Jurkat, Clone E6-1 (cell line): ENCODE results near the gene MPDZ.

Experiments
- DNase-seq: peaks from one replicate; pipeline ENCODE4 v3.0.0-alpha.2; 2011; ENCODE audit warnings: low read depth, low spot score
- H3K4me3 ChIP-seq: 2 replicates; pipeline ENCODE4 v1.5.1; 2011; ENCODE audit warnings: mild to moderate bottlenecking, low read length, control low read depth, moderate library complexity

The MPDZ gene

DNA sequence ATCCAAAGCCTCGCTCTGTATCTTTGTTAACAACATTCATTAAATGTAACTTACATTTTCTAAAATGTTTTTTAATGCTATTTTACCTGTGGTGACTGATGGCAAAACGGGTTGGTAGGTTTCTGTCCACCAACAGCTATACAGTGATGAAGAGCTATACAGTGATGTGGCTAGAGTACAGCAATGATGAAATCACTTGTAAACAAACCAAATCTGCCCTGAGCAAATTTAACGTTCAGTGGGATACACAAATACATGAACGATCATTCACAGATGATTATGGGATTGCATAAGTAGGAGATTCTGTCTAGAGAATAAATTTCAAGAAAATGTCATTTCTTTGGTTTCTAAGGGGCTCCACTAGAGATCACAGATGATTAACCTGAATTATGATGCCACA lies 132.7 kb downstream of the MPDZ start:
- no peak overlapping the region for H3K4me3 ChIP-seq
- DNase-seq: no peak

GRCh38 chr9:13145340-13145739 lies 134.2 kb downstream of the MPDZ start:
- no peak overlapping the region for H3K4me3 ChIP-seq
- DNase-seq: no peak

DNA sequence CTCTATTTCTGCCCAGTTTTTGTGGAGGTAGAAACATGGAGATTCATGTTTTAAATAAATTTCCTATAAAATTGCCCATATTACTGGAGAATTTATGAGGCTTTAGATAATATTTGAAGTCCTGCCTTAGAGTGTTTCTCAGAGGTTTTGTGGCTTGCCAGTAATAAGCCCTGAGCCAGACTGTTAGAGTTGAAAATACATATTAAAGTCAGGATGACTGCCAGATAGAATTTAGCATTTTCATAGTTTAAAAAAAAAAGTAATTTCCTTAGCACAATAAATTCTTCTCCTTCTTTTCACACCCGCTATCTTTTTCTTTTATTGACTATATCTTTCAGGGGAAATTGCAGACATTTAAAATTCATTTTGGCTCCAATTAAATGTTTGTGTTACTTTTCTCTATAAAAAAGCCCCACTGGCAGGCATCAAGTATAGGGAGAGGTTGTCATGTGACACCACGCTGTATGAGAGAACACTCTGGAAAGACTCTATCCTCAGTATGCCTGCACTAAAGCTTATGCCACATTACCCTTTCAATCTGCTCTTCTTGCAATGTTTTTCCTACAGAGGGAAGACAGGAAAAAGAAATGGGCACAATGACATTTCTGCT lies 135.2 kb downstream of the MPDZ start:
- no peak overlapping the region for H3K4me3 ChIP-seq
- DNase-seq: no peak

DNA sequence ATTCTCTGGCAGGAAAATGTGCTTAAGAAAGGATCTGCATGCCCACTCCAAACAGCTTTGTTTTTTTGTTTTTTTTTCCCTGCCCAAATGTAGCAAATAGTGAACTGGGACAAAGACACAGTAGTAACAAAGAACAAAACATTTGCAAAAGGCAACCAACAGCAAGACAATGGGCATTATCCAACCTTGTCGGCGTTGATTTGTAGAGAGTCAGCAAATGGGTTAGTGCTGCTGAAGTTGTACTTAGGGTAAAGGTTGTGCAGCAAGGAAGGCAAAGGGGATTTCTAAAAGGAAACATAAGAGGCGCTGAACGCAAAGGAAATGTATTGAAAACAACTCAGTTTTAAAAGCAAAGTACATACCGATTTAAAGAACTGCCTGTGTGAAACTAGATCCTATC lies 136.2 kb downstream of the MPDZ start:
- no peak for DNase-seq

DNA sequence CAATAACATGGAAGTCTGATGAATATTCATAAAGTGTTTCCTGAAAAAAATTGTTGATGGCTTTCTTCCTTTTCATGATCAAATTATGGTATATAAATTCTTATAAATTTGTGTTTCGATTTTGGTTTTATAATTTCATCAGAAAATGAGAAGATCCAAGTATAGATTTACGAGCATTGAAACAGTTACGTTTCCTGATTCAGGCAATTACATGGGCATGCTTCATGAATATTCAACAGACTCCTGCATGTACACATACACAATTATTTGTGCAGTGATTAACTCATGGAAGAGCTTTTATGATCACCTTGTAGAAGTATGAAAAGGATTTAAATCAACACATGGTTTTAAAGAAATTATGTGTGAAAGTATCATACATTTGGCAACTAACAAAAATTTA lies 136.7 kb downstream of the MPDZ start:
- DNase-seq: no peak

More for the DNA sequence above, 136.2 kb downstream of the MPDZ start:
- no peak overlapping the region for H3K4me3 ChIP-seq

DNA sequence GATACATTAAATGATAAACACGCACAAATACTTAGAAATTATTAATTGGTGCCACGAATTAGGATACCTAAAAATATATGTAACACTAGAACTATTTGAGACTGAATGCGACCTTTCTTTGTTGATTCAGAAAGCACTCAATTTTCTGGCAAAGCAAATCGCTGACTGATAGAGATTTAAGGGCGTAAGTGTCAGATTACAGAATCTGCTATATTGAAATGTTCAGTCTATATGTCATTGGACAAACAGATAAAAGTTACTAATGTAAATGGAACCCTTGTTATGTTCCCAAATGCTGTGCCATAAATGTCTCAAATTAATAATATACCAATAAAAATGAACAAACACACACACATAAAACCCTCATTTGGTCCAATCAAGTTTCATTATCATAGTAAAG lies 137.9 kb downstream of the MPDZ start:
- DNase-seq: no peak

More for the DNA sequence above, 136.7 kb downstream of the MPDZ start:
- H3K4me3 ChIP-seq: no peak overlapping the region

DNA sequence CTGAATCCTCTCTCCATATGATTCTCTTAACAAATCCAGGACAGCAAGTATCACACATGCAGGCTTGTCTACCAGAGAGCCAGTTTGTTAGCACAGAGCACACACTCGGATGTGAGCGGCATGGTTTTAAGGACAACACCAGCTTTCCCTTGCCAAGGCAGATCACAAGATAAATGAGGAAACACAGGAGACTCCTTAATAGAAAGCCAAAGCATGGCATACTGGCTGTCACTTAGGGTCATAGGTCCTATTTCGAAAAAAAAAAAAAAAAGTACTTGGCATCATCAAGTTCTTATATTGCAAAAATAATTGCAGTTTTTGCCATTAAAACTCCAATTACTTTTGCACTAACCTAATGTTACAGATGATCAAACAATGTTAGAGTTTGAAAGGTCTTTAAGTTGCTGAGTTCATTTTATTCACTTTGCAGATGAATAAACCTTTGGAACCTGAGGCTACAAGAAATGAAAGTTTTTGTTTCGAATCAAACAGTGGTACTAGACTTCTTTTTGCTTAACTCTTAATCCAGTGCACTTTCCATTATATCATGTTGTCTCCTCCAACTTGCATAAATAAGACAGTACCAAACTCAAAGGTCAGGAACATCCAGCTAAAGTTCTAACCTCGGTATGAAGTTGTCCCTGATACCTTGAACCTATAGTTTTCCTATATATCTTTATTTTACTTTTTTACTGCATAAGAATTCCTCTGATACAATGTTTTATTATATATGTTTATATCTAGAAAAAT lies 138.5 kb downstream of the MPDZ start:
- H3K4me3 ChIP-seq: no peak overlapping the region
- no peak for DNase-seq

More for the DNA sequence above, 137.9 kb downstream of the MPDZ start:
- no peak overlapping the region for H3K4me3 ChIP-seq

DNA sequence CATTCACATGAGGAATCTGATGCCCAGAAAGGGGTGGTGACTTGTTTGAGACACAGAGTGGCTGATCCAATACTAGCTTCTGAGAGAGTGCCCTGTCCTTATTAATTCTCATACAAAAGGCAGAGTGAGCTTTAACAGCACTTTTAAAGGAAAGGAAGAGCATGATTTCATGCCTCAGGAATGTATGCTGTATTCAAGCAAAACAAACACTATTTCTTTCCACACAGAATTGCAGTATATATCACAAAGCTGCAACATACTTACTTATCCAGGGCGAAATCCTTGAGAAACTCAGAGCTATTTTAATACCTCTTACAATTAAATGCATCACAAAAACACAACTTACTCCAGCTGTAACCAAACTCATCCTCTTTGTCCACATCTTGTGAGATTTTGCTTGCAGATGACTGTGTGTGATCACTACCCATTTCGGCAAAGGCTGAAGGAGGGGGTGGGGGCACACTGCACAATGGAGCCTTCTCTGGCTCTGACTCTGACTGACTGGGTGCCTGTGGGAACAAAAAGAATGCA lies 139.8 kb downstream of the MPDZ start:
- no peak overlapping the region for H3K4me3 ChIP-seq
- DNase-seq: no peak

- no peak overlapping the region for H3K4me3 ChIP-seq
- DNase-seq: no peak
These were observed 142.1 kb downstream of the MPDZ start for GRCh38 chr9:13137426-13137825.

GRCh38 chr9:13131991-13132390 lies 147.5 kb downstream of the MPDZ start:
- DNase-seq: no peak
- H3K4me3 ChIP-seq: no peak overlapping the region

- no peak for DNase-seq
- H3K4me3 ChIP-seq: no peak overlapping the region
These were observed 148.1 kb downstream of the MPDZ start for GRCh38 chr9:13131416-13131815.

DNA sequence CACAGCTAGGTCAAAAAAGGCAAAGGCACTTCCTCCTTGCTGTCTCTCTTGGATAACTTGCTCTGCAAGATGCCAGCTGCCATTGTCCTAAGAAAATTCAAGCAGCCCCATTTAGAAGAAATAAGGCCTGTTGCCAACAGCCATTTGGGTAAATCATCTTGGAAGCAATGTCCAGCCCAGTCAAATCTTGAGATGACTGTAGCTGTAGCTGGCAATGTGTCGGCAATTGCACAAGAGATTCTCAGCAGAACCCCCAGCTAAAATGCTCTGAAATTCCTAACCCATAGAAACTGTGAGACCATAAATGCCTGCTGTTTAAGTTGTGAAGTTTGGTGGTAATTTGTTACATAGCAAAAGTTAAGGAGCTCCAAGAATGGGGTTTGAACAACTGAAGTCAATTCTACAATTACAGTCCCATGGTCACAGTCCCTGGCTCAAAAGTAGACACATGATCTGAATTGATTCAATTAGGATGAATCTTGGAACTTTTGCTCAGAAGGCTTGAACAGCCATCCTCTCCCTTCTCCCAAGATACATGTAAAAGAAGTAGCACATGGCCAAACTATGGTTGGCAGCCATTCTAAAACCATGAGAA lies 151.1 kb downstream of the MPDZ start:
- no peak overlapping the region for H3K4me3 ChIP-seq
- DNase-seq: no peak

DNA sequence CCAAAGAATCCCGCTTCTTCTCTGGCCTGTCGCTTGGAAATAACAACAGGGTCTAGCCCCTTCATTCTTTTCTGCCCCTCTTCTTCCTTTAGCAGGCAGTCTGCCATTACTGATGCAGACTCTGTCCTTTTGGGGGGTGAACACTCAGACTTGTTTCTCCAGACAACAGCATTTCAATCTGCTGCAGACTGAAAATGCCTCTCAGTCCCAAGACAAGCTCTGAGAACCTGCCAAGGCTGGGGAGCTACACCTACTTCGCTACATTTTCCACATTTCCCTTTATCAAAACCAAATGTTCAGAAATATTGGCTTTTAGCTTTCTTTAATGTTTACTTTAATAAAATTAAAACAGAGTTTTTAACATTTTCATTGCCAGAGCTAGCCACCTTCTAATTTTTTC lies 152.4 kb downstream of the MPDZ start:
- DNase-seq: no peak
- no peak overlapping the region for H3K4me3 ChIP-seq

GRCh38 chr9:13125261-13125660 lies 154.2 kb downstream of the MPDZ start:
- no peak for DNase-seq
- H3K4me3 ChIP-seq: no peak overlapping the region

- DNase-seq: no peak
- H3K4me3 ChIP-seq: no peak overlapping the region
These were observed 156.6 kb downstream of the MPDZ start for GRCh38 chr9:13122756-13123369.

DNA sequence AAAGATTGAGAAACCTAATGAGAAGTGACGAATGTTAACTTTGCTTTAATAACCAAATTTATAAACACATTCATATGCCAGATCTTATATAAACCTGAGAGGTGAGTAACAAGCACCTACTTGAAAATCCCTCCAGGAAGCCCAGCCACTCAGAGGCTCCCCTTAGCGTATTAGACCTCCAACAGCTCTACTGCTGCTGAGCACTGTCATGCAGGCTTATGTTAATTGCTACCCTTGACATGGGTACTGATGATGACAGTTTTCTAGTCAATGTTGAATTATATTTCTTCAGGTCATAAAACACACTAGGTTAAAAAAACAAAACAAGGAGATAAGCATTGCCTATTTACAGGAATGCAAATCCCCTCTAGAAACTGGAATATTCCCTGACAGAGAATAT lies 161.2 kb downstream of the MPDZ start:
- no peak for DNase-seq
- H3K4me3 ChIP-seq: no peak overlapping the region

- DNase-seq: no peak
- no peak overlapping the region for H3K4me3 ChIP-seq
These were observed 163.2 kb downstream of the MPDZ start for GRCh38 chr9:13116292-13116691.

DNA sequence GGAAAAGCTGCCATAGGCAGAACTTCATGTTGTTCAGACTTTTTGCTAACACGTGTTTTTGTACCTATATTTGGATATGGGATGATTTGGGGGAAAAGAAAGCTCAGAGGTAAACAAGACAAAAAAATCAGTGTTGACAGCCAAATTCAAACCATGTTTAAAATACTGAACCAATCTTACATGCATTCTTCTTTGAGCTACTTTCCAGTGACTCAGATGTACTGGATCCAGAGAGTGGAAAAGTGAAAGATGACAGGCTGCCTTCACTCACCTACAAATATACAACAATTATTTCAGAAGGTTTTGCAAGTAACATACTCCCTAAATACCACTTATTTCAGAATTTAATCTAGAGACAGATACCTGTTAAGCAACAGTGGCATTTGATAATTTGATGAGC lies 165.7 kb downstream of the MPDZ start:
- DNase-seq: no peak
- H3K4me3 ChIP-seq: no peak overlapping the region

GRCh38 chr9:13113216-13113615 lies 166.3 kb downstream of the MPDZ start:
- no peak for DNase-seq
- H3K4me3 ChIP-seq: no peak overlapping the region

DNA sequence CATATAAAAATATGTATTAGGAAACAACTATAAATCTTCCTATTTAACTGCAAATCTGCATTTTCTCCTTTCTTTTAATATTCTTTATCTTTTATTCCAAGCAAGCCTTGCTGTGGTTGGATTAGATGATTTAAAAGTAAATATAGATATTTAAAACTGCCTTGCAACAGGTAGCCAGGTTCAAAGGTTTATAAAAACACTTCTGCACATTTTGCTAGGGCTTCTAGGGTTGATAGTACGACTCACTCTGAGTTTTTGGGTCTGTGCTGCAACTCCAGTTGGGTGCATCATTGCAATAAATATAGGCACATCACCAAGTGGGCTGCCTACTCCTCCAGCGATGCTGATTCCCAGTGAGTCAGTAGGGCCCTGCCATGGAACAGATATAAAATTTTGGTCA lies 167.7 kb downstream of the MPDZ start:
- no peak for DNase-seq
- no peak overlapping the region for H3K4me3 ChIP-seq
